Hematopoietic multipotent progenitor cell (in vitro differentiated cells): ENCODE measurements around the gene RAB17. TPM values are rescaled to one million over a fixed set of nuclear protein-coding genes. Genes with fewer than 3 reads are reported as not detected.

ENCODE experiments used
- DNase-seq, 3 donors: peaks; one replicate each; pipeline ENCODE4 v3.0.0-alpha.2; 2011 to 2015; ENCODE audit warnings: low read depth in 2 of 3, low spot score in 2 of 3
- total RNA-seq: library from RNA; depleted of rRNA; stranded (reverse); fragments of >200 nt; gene quantifications from one replicate; pipeline ENCODE4 v1.2.3, GENCODE V29; 2012

The RAB17 gene, protein sequence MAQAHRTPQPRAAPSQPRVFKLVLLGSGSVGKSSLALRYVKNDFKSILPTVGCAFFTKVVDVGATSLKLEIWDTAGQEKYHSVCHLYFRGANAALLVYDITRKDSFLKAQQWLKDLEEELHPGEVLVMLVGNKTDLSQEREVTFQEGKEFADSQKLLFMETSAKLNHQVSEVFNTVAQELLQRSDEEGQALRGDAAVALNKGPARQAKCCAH
- not detected for total RNA-seq

DNA sequence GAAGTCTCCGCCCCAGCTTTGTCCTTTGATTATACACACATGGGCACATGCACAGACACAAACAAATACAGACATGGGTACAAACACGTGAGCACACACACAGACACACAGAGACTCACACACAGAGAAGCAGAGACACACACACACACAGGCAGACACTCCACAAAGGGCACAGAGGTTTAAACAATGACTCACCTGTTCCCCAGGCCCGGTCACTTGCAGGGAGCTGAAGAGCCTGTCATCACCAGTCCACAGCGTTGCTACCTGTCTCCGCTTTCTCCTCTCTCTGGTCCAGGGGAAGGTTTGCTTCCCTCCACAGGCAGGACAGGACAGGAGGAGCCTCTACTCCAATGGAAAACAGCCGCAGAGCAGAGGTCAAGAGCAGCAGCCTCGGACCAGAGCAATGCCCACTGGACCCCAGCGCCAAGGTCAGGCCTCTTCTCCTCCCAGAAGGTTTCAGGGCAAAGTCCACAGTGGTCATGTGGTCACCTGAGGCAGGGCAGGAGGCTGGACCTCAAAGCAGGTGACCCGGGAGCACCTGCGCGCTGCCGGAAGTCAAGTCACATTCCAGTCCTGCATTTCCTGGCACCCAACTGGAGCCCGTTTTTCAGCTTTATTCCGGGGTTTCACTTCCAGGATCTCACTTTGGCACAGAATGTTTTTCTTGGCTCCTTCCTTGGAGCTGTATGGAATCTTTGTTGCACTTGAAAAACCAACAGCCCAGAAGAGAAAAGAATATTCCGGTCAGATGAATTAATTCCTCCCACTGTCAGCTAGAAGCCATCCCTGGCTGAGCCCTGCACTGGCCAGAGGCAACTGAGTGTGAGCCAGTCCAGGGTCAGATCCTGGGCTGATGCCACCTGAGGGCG lies at the start of gene RAB17:
TSS of gene RAB17 (minus strand) at position 463 of the 869 bp plus-strand sequence. CDS start 4,580 bp downstream, outside the sequence.
- no peak for DNase-seq

- DNase-seq = no peak
These were observed 49.3 kb upstream of the RAB17 start for GRCh38 chr2:237639836-237640220.

DNA sequence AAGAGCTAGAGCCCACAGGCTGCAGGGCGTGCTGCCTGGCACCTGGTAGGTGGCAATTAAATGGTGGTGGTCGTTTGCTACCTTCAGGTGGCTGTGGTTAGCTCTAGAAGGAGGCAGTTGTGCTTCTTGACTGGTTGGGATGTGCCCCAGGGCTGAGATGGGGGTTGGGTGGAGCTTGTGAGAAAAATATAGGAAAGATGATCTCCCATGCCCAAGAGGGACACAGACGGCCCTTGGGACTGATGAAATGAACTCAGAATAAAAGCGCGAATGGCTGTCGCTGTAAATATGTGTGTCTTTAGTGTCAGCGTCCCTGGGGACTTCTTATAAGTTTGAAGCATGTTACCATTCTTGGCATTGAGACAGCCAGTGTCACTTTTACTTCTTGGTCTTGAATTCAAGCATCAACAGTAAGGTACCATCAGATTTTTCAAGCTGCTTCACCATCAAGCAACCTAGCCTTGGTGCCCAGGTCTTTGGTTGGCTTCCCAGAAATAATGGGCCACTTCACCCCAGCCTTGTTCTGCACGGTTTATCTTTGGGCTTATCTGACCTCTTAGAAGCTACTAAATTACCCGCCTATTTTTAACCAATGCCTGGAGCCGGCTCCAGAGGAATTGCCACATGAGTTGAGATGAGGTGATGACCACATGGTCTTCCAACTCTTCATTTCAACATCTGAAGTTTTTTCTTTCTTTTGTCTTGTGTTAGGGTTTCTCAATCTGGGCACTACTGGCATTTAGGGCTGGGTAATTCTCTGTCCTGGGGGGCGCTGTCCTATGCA lies 48.7 kb upstream of the RAB17 start:
- DNase-seq = no peak

DNA sequence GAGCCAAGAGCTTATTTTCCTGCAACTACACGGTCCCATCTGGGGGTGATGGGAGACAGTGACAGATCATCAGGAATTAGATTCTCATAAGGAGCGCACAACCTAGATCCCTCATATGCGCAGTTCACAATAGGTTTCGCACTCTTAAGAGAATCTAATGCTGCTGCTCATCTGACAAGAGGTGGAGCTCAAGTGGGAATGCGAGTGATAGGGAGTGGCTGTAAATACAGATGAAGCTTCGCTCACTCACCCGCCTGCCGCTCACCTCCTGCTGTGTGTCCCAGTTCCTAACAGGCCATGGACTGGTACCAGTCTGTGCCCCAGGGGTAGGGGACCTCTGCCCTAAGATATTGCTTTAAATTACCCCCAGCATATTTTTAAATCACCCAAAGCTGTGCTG lies 47.6 kb upstream of the RAB17 start:
- no peak for DNase-seq

DNA sequence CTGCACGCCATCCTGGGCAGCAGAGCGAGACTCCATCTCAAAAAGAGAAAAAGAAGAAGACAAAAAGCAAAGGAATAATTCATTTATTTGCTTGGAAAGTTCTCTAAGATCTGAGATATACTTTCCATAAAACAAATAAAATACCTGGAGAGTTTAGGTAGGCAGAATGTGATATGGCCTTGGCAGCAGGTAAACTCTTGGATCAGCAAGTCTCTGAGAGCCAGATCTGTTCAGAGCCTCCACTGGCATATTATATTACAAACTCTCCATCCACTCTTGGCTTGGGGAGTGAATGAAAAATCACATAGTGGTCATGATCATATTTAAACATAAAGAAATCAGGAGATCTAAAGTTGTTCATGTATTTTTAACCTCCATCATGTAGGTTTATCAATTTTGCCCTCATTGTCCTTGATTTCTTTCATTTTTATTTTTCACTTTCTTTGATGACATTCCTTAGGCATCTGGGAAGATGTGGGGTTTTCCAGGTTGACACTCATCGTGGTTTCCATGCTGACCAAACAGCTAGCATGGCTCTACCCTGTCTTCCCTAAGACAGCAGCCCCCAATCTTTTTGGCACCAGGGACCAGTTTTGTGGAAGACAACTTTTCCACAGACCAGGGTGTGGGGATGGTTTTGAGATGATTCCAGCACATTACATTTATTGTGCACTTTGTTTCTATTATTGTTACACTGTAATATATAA lies 47.0 kb upstream of the RAB17 start:
- DNase-seq = no peak

- no peak for DNase-seq
These were observed 46.0 kb upstream of the RAB17 start for GRCh38 chr2:237636578-237636977.

- DNase-seq = no peak
These were observed 42.6 kb upstream of the RAB17 start for GRCh38 chr2:237633061-237633561.

DNA sequence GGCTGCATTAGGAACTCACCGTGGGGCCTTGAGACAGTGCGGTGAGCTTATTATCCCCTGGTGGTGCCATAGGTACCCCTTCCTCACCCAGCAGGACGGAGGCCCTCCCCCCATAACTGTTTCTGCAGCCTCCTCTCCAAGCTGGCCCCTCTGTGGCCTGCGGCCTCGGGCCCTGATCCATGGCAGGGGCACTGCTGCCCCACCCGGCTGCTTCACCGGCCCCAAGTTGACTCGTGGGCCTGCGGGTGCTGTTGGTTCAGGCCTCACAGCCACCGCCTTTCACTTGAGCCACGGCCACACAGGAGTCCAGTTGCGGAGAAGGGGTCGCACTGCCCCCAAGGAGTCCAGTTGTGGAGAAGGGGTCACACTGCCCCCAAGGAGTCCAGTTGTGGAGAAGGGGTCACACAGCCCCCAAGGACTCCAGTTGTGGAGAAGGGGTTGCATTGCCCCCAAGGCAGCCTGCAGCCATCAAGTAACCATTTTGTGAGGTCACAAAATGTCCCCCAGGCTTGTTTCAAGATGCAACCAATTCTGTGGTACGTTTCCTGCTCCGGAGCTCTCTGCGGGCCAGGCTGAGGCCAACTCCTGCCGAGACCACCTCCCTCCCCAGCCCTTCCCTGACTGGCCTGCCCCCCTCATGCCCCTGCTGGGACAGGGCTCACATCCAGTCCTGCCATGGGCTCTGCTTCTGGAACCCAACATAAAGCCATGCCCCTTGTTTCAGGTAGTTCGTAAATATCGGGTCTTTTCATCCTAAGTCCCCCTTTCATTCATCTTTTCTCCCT lies 41.5 kb upstream of the RAB17 start:
- no peak for DNase-seq

DNA sequence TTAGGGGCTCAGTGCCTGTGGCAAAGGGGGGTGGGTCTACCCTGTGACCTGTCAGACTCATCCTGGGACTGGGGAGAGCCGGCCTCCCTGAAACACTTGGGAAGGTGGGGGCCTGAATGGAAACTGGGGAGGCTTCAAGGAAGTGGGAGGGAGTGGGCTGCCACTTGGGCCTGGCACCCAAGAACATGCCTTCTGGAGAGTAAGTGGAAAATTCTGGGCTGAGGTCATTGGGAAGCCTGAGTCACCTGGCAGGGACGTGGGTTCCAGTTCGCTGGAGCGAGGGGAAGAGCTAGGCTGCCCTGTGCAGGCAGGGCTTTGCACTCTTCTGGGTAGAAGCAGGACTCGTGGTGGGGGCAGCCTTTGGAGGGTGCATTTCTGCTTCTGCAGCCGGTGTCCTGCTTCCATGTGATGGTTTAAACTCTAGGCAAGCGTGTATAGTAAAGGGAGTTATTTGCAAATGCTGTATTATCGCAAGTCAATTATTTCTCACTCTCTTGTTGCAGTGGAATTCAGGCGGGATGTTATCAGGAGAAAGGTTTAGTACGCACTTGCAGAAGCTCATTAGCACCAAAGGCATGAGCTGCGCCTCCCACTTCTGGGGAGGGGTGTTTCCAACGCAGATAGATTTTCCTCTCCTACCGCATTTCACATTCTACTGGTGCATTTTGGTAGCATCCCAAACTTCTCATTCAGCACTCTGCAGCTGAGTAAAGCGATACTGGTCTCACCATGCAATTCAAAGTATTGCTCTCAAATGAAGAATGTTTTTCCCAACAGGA lies 40.7 kb upstream of the RAB17 start:
- no peak for DNase-seq

DNA sequence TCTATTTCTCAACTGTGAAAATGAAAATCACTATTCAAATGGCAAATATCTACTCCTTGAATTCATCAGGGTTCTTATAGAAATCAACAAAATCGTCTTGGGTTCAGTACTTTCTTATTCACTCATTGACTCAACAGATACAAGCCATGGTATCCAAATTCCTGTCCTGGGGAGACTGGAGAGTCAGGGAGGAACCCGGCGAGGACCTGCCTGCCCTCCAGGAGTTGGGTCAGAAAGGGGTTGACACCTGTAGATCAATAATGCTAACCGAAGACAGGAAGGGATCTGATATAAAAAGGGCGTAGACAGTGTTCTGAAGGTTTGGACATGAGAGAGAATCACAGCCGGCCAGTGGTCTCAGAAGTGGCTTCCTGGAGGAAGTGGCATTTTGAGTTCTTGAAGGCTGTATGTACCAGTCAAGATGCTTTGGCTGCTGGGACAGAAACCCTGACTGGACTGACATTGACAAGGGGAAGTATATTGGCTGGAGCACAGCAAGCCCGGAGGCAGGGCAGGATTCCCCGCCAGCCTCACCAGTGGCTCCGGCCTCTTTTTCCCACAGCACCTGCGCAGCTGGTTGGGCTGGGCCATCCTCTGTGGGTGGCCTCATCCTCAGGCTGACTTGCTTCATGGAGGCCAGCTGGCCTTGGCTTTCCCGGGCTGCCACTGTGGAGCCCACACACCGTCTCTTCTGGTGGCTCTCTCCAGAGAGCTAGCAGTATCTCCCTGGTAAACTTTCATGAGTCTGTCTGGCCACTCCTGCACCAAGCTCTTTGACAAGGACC lies 39.9 kb upstream of the RAB17 start:
- DNase-seq = no peak

DNA sequence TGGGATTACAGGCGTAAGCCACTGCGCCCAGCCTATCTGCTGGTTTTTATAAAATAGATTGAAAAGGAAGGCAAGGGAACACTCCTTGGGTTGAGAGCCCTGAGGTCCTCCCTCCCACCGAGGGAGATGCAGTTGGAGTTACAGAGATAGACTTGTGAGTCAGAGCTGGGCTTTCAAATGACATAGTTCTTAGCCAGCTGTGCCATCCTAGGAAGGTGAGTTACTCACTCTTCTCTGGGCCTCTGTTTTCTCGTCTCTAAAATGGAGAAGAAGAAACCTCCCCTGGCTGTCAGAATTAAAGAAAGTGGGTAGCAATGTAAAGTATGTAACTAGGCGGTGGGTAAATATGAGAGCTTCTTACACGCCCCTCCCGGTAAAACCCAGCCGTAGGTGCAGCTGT lies 39.2 kb upstream of the RAB17 start:
- DNase-seq = no peak

DNA sequence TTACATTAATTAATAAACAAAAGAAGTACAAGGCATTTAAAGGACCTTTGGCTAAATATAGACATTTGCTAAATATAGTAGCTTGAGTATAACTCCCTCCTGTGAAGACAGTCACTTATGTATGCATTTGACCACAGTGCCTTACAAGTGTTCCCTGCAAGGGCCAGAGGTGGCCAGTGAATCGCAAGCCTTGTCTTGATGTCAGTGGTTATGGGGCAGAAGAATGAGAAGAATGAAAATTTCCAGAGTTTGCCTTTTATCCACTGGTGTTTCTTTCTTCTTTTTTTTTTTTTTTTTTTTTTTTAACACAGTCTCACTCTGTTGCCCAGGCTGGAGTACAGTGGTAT lies 38.6 kb upstream of the RAB17 start:
- no peak for DNase-seq

- DNase-seq = no peak
These were observed 38.0 kb upstream of the RAB17 start for GRCh38 chr2:237628247-237629187.

DNA sequence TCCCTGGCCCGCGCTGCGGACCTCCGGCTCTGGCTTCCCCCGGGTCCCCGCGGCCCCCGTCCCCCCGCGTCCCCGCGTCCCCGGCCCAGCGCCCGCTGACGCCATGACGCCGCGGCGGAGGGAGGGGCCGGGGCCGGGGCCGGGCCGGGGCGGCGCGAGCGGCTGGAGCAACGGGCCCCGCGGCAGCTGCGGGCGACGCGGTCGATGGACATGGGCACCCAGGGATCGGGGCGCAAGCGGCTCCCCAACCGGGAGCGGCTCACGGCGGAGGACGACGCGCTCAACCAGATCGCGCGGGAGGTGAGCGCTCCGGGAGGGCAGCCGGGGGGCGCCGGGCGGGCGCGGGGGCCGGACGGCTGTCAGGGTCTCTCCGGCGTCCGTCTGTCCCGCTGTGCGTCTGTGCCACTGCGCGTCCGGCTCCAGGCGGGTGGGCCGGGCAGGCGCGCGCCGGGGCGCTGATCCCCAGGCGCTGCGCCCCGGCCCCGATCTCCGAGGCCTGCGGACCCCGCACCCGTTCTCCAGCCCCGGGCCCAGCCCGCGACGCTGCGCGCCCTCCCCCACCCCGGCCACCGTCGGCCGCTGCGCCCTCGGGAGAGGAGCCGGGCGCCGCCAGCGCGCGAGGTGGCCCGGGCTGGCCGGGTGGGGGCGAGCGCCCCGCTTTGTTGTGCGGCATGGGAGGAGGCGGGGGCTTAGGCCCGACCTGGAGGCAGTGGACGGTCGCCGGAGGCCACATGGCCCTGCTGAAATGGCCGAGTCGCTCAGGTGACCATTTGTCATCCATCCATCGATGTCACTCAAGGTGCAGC lies 37.1 kb upstream of the RAB17 start, which contains the start of gene LRRFIP1:
TSS of gene LRRFIP1 (plus strand) at position 147 of the 806 bp plus-strand sequence. CDS start at position 205, 58 bp downstream.
- no peak for DNase-seq

- DNase-seq = peak in 1 of 3 donors; percentile 26
These were observed 36.4 kb upstream of the RAB17 start for GRCh38 chr2:237626813-237627440.

- DNase-seq = no peak
These were observed 35.2 kb upstream of the RAB17 start for GRCh38 chr2:237625777-237626176.
